HL-60 (cell line): ENCODE data around the gene MBD3L3.

ENCODE experiments used
- REST ChIP-seq: IDR thresholded peaks from 2 replicates; pipeline ENCODE4 v1.6.1; 2012; ENCODE audit warnings: low read depth; ENCODE audit not compliant: insufficient replicate concordance
- TF ChIP-seq, protein P1 (sequence below): IDR thresholded peaks from one replicate; pipeline ENCODE4 v1.5.1; 2011; ENCODE audit warnings: low read length, control low read depth, inconsistent platforms; ENCODE audit not compliant: insufficient read depth

- TF ChIP-seq, protein P1, sequence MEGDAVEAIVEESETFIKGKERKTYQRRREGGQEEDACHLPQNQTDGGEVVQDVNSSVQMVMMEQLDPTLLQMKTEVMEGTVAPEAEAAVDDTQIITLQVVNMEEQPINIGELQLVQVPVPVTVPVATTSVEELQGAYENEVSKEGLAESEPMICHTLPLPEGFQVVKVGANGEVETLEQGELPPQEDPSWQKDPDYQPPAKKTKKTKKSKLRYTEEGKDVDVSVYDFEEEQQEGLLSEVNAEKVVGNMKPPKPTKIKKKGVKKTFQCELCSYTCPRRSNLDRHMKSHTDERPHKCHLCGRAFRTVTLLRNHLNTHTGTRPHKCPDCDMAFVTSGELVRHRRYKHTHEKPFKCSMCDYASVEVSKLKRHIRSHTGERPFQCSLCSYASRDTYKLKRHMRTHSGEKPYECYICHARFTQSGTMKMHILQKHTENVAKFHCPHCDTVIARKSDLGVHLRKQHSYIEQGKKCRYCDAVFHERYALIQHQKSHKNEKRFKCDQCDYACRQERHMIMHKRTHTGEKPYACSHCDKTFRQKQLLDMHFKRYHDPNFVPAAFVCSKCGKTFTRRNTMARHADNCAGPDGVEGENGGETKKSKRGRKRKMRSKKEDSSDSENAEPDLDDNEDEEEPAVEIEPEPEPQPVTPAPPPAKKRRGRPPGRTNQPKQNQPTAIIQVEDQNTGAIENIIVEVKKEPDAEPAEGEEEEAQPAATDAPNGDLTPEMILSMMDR, result no peak
- TF ChIP-seq REST, result no peak
Measured at GRCh38 chr19:7067716-7068115, 9.2 kb upstream of the MBD3L3 start.
